AG04449 (cell line): Measurements from ENCODE around the gene SPHK2.

ENCODE experiments used
- CTCF ChIA-PET: fragments of 350-600 bp; formaldehyde crosslinking; extraction: SDS; loops from one replicate; lab custom pipeline; 2021; ENCODE audit warnings: antibody characterized with exemption; lab: Yijun Ruan, JAX
- POLR2A ChIA-PET: fragments of 400-600, 350-600 bp; formaldehyde crosslinking; extraction: SDS; loops from one replicate; lab custom pipeline; 2020; ENCODE audit warnings: antibody characterized with exemption, inconsistent platforms; lab: Yijun Ruan, JAX
- DNase-seq: peaks from one replicate; pipeline ENCODE4 v3.0.0-alpha.2; 2010; ENCODE audit warnings: low read depth, low spot score
- H3K4me3 ChIP-seq: 2 replicates; pipeline ENCODE4 v1.5.1; 2011; ENCODE audit warnings: low read depth, mild to moderate bottlenecking, control low read depth, low read length
- CTCF ChIP-seq: IDR thresholded peaks from one replicate; pipeline ENCODE4 v1.5.1; 2011; ENCODE audit warnings: mild to moderate bottlenecking, moderate library complexity, low read length, control low read depth, inconsistent platforms; ENCODE audit not compliant: insufficient read depth; ENCODE audit errors: missing control alignments

The SPHK2 gene

GRCh38 chr19:48595833-48596232 is 23.5 kb upstream of the SPHK2 start:
- H3K4me3 ChIP-seq: no peak overlapping the region
- POLR2A ChIA-PET: no interaction called here
- DNase-seq: no peak
- TF ChIP-seq CTCF: no peak
- CTCF ChIA-PET: interaction anchor here (0.7 to 3.8 kb wide), 7 partner anchors 9 to 106 kb away, joined by 3 to 21 read pairs (median 6); no protein-coding TSS in a partner anchor

GRCh38 chr19:48596237-48596636 is 23.1 kb upstream of the SPHK2 start:
- DNase-seq: no peak
- ChIA-PET POLR2A (no interaction called here), CTCF (no interaction called here)
- no peak overlapping the region for H3K4me3 ChIP-seq
- TF ChIP-seq CTCF: no peak

- H3K4me3 ChIP-seq: no peak overlapping the region
- no peak for TF ChIP-seq CTCF
- ChIA-PET POLR2A (no interaction called here), CTCF (no interaction called here)
- DNase-seq: no peak
Measured at GRCh38 chr19:48596679-48597465, 22.4 kb upstream of the SPHK2 start.

GRCh38 chr19:48598996-48599700 is 20.2 kb upstream of the SPHK2 start:
- no peak for DNase-seq
- TF ChIP-seq CTCF: no peak
- ChIA-PET CTCF (interaction anchor here (0.6 to 3.5 kb wide), 4 partner anchors 10 to 110 kb away, joined by 3 to 27 read pairs (median 4); no protein-coding TSS in a partner anchor), POLR2A (no interaction called here)
- H3K4me3 ChIP-seq: no peak overlapping the region

- no peak for DNase-seq
- ChIA-PET CTCF (interaction anchor here (1.1 to 3.5 kb wide), 2 partner anchors 8 to 11 kb away, joined by 6 to 27 read pairs; no protein-coding TSS in a partner anchor), POLR2A (interaction anchor here (0.7 kb wide), 1 partner anchor 16 kb away, joined by 3 read pairs; no protein-coding TSS in a partner anchor)
- TF ChIP-seq CTCF: no peak
- H3K4me3 ChIP-seq: no peak overlapping the region
Measured at GRCh38 chr19:48600679-48601417, 18.5 kb upstream of the SPHK2 start.
